GM18909 (cell line): ENCODE results near the gene RNF121.

ENCODE experiments used
- ATAC-seq: cut with Tn5 transposase; IDR thresholded peaks from one replicate; pipeline ENCODE4 v1.9.1; 2021; ENCODE audit warnings: mild to moderate bottlenecking; ENCODE audit not compliant: unreplicated experiment, poor library complexity

Gene RNF121

GRCh38 chr11:72023335-72023734 is 94.5 kb downstream of the RNF121 start:
- ATAC-seq: no peak

- ATAC-seq: no peak
Observed at GRCh38 chr11:72024069-72024754, 95.4 kb downstream of the RNF121 start.

GRCh38 chr11:72026090-72026489 is 97.2 kb downstream of the RNF121 start:
- no peak for ATAC-seq

GRCh38 chr11:72030472-72031045 is 101.7 kb downstream of the RNF121 start:
- ATAC-seq: no peak

GRCh38 chr11:72036687-72037086 is 107.8 kb downstream of the RNF121 start:
- ATAC-seq: no peak

- ATAC-seq: no peak
Observed at GRCh38 chr11:72037554-72038311, 108.9 kb downstream of the RNF121 start.

GRCh38 chr11:72038491-72038890 is 109.6 kb downstream of the RNF121 start:
- ATAC-seq: no peak

GRCh38 chr11:72039031-72039855 is 110.4 kb downstream of the RNF121 start:
- ATAC-seq: no peak

GRCh38 chr11:72039856-72040401 is 111.1 kb downstream of the RNF121 start:
- no peak for ATAC-seq

- ATAC-seq: no peak
Observed at GRCh38 chr11:72040491-72041363, 111.9 kb downstream of the RNF121 start.

GRCh38 chr11:72041364-72042063 is 112.7 kb downstream of the RNF121 start:
- ATAC-seq: no peak

- ATAC-seq: no peak
Observed at GRCh38 chr11:72042064-72042745, 113.4 kb downstream of the RNF121 start.

- ATAC-seq: no peak
Observed at GRCh38 chr11:72045849-72046248, 117.0 kb downstream of the RNF121 start.
